Measurements from ENCODE around the gene HNF1B.

The HNF1B gene

GRCh38 chr17:37731056-37731455 is 13.8 kb downstream of the HNF1B start:
- no peak for DNase-seq

GRCh38 chr17:37729905-37730304 is 15.0 kb downstream of the HNF1B start:
- DNase-seq = no peak

- no peak for DNase-seq
These were observed 17.8 kb downstream of the HNF1B start for GRCh38 chr17:37726891-37727675.

- DNase-seq = no peak
These were observed 18.6 kb downstream of the HNF1B start for GRCh38 chr17:37726248-37726647.

- no peak for DNase-seq
These were observed 19.2 kb downstream of the HNF1B start for GRCh38 chr17:37725601-37726146.

GRCh38 chr17:37725021-37725595 is 19.8 kb downstream of the HNF1B start:
- DNase-seq = no peak

GRCh38 chr17:37720989-37721388 is 23.9 kb downstream of the HNF1B start:
- no peak for DNase-seq

GRCh38 chr17:37719866-37720265 is 25.0 kb downstream of the HNF1B start:
- no peak for DNase-seq

- DNase-seq = no peak
These were observed 26.4 kb downstream of the HNF1B start for GRCh38 chr17:37718324-37719048.

GRCh38 chr17:37717627-37718323 is 27.1 kb downstream of the HNF1B start:
- no peak for DNase-seq

- DNase-seq = no peak
These were observed 30.0 kb downstream of the HNF1B start for GRCh38 chr17:37714897-37715296.

GRCh38 chr17:37713624-37714023 is 31.2 kb downstream of the HNF1B start:
- DNase-seq = no peak

- DNase-seq = no peak
These were observed 31.8 kb downstream of the HNF1B start for GRCh38 chr17:37713028-37713431.

- DNase-seq = no peak
These were observed 33.7 kb downstream of the HNF1B start for GRCh38 chr17:37711113-37711512.

- no peak for DNase-seq
These were observed 34.4 kb downstream of the HNF1B start for GRCh38 chr17:37710344-37710886.

- DNase-seq = no peak
These were observed 36.1 kb downstream of the HNF1B start for GRCh38 chr17:37708616-37709212.

GRCh38 chr17:37708008-37708615 is 36.7 kb downstream of the HNF1B start:
- no peak for DNase-seq

GRCh38 chr17:37706446-37706845 is 38.4 kb downstream of the HNF1B start:
- no peak for DNase-seq

- no peak for DNase-seq
These were observed 42.3 kb downstream of the HNF1B start for GRCh38 chr17:37702598-37702997.

- peak in 2 of 5 experiments; percentile 18 to 19 for DNase-seq
These were observed 43.4 kb downstream of the HNF1B start for GRCh38 chr17:37701496-37701898.

GRCh38 chr17:37700881-37701280 is 44.0 kb downstream of the HNF1B start:
- no peak for DNase-seq
